OCI-LY1 (cell line): ENCODE data around the gene SAMD13.

Experiments
- CTCF ChIP-seq: fragments of 200-600 bp; sonication (generic), shearing (Covaris generic); IDR thresholded peaks from 2 replicates; pipeline ENCODE4 v1.5.1; 2017; ENCODE audit warnings: mild to moderate bottlenecking, antibody characterized with exemption, low read length, moderate library complexity, mixed read lengths
- EZH2 ChIP-seq: fragments of 200-600 bp; sonication (generic), shearing (Covaris generic); IDR thresholded peaks from 2 replicates; pipeline ENCODE4 v1.8.0; 2017; ENCODE audit warnings: borderline replicate concordance, mixed run types, mild to moderate bottlenecking, antibody characterized with exemption, low read length, moderate library complexity, mixed read lengths

- TF ChIP-seq CTCF: no peak
- TF ChIP-seq EZH2: no peak
These were observed 34.8 kb upstream of the SAMD13 start for GRCh38 chr1:84266748-84267147.
